B cell (primary cell): Measurements from ENCODE around the gene PGLYRP2. TPM values are rescaled to one million over a fixed set of nuclear protein-coding genes. Genes with fewer than 3 reads are reported as not detected.

Experiments used
- ATAC-seq: fragments of 200-7000 bp; cut with Tn5 transposase; one replicate; pipeline ENCODE4 v1.10.0; 2021; ENCODE audit warnings: low read depth, mild to moderate bottlenecking, moderate number of reproducible peaks, moderate library complexity
- CTCF ChIA-PET: fragments of 350-600 bp; sonication (Branson Sonifier 250); formaldehyde crosslinking; loops from one replicate; lab custom pipeline; 2021; ENCODE audit warnings: antibody characterized with exemption, inconsistent platforms; lab: Charles Lee
- POLR2A ChIA-PET: fragments of 350-600 bp; sonication (Branson Sonifier 250); formaldehyde crosslinking; loops from one replicate; lab custom pipeline; 2021; ENCODE audit warnings: antibody characterized with exemption; lab: Charles Lee
- DNase-seq: peaks from one replicate; pipeline ENCODE4 v3.0.0; 2013
- H2AFZ ChIP-seq: 2 replicates; pipeline ENCODE4 v1.6.1; 2012; ENCODE audit warnings: mild to moderate bottlenecking, low read depth, low read length; ENCODE audit not compliant: insufficient read depth, poor library complexity, severe bottlenecking
- H3K27ac ChIP-seq, 2 donors: 1 replicate in 1 of 2; 2 replicates in 1 of 2; pipeline ENCODE4 v1.5.1; 2012 to 2013; ENCODE audit warnings: low read length in 2 of 2, mild to moderate bottlenecking in 2 of 2, moderate library complexity in 1 of 2
- H3K27me3 ChIP-seq, 4 experiments: fragments of 200-600 bp in 1 of 4; sonication (generic) in 1 of 4; replicated peaks in 1 of 4; 1 replicate in 2 of 4; 2 replicates in 2 of 4; pipeline versions ENCODE4 v1.6.1 to v1.7.0; 2013 to 2016; ENCODE audit warnings: low read length in 3 of 4, mild to moderate bottlenecking in 2 of 4, mixed read lengths in 1 of 4, moderate library complexity in 1 of 4; ENCODE audit not compliant: insufficient read depth in 4 of 4, control insufficient read depth in 3 of 4; ENCODE audit errors: control extremely low read depth in 1 of 4
- H3K36me3 ChIP-seq, 2 experiments: replicated peaks in 1 of 2; 1 replicate in 1 of 2; 2 replicates in 1 of 2; pipeline versions ENCODE4 v1.6.1 to v1.7.1; 2013; ENCODE audit warnings: low read length in 1 of 2; ENCODE audit not compliant: insufficient read depth in 2 of 2, control insufficient read depth in 1 of 2; ENCODE audit errors: control extremely low read depth in 1 of 2, extremely low read depth in 1 of 2
- H3K4me1 ChIP-seq, 2 donors: fragments of 200-600 bp in 1 of 2; sonication (generic) in 1 of 2; 1 replicate in 1 of 2; 2 replicates in 1 of 2; pipeline versions ENCODE4 v1.5.1 to v1.6.1; 2013 to 2017; ENCODE audit warnings: low read length in 2 of 2; ENCODE audit not compliant: control insufficient read depth in 2 of 2, insufficient read depth in 2 of 2
- H3K4me2 ChIP-seq: replicated peaks from 2 replicates; pipeline ENCODE3; 2012; ENCODE audit warnings: mild to moderate bottlenecking, low read depth, low read length; ENCODE audit not compliant: poor library complexity, severe bottlenecking
- H3K4me3 ChIP-seq, 5 experiments: fragments of 200-600 bp in 1 of 5; sonication (generic) in 1 of 5; 1 replicate in 3 of 5; 2 replicates in 2 of 5; pipeline versions ENCODE4 v1.5.1 to v1.7.0; 2011 to 2016; ENCODE audit warnings: low read length in 4 of 5, mild to moderate bottlenecking in 4 of 5, low read depth in 2 of 5, control low read depth in 1 of 5, moderate library complexity in 1 of 5; ENCODE audit not compliant: insufficient read depth in 1 of 5; ENCODE audit errors: control extremely low read depth in 1 of 5, extremely low read depth in 1 of 5
- H3K79me2 ChIP-seq: fragments of 200-600 bp; sonication (generic); one replicate; pipeline ENCODE4 v1.6.0; 2016; ENCODE audit warnings: low read length; ENCODE audit not compliant: control insufficient read depth, insufficient read depth
- H3K9ac ChIP-seq: fragments of 200-600 bp; sonication (generic); 2 replicates; pipeline ENCODE4 v1.6.1; 2017; ENCODE audit warnings: mild to moderate bottlenecking, low read length, moderate library complexity
- H3K9me3 ChIP-seq, 3 donors: one replicate each; pipeline versions ENCODE4 v1.6.1 to v1.7.1; 2013; ENCODE audit warnings: low read length in 2 of 3; ENCODE audit not compliant: control insufficient read depth in 2 of 3, insufficient read depth in 1 of 3; ENCODE audit errors: control extremely low read depth in 1 of 3
- H4K20me1 ChIP-seq: 2 replicates; pipeline ENCODE4 v1.6.0; 2012; ENCODE audit warnings: mild to moderate bottlenecking, low read length; ENCODE audit not compliant: insufficient read depth, control insufficient read depth, poor library complexity, severe bottlenecking
- H3K27ac Mint-ChIP-seq: one replicate; pipeline ENCODE4 v1.8.0; 2021; ENCODE audit warnings: mixed read lengths
- H3K27me3 Mint-ChIP-seq: one replicate; pipeline ENCODE4 v1.8.0; 2021; ENCODE audit warnings: mixed read lengths
- H3K4me1 Mint-ChIP-seq: one replicate; pipeline ENCODE4 v1.8.0; 2021; ENCODE audit warnings: mixed read lengths
- H3K4me3 Mint-ChIP-seq: one replicate; pipeline ENCODE4 v1.8.0; 2021; ENCODE audit warnings: mixed read lengths
- H3K9me3 Mint-ChIP-seq: one replicate; pipeline ENCODE4 v1.8.0; 2022; ENCODE audit warnings: mixed read lengths; ENCODE audit not compliant: insufficient read depth
- EZH2 ChIP-seq: IDR thresholded peaks from 2 replicates; pipeline ENCODE4 v1.6.1; 2012; ENCODE audit warnings: borderline replicate concordance, low read depth, mild to moderate bottlenecking, moderate library complexity, low read length; ENCODE audit not compliant: insufficient read depth, poor library complexity, severe bottlenecking
- WGBS: methylation state at CpG from one replicate; pipeline ENCODE4 v1.1.5; 2013; ENCODE audit warnings: missing lambda C conversion rate; ENCODE audit not compliant: insufficient coverage; 5-methylcytosine and 5-hydroxymethylcytosine counted together
- intact Hi-C: fragments of 100-400 bp; cut with micrococcal nuclease; formaldehyde crosslinking; loops from one replicate; pipeline ENCODE4 v1.10.0; 2022
- polyA plus RNA-seq: library from polyadenylated mRNA; depleted of rRNA; stranded (reverse); fragments of >200 nt; gene quantifications from 2 replicates; pipeline ENCODE4 v1.2.3, GENCODE V29; 2012
- total RNA-seq, 2 donors: library from RNA; stranded (reverse); fragments of 120-200 nt in 1 of 2; gene quantifications; 1 replicate in 1 of 2; 2 replicates in 1 of 2; pipeline versions ENCODE4 v1.2.3 to v1.2.4, GENCODE V29; 2013 to 2022
- TF ChIP-seq, protein P1 (sequence below): fragments of 200-600 bp; IDR thresholded peaks from one replicate; pipeline ENCODE4 v1.8.0; 2022; ENCODE audit warnings: antibody characterized with exemption, mild to moderate bottlenecking

The PGLYRP2 gene
- total and polyA plus RNA-seq, 2 donors (not counting 1 experiment from before 2014, with no cell fraction given), result not detected

DNA sequence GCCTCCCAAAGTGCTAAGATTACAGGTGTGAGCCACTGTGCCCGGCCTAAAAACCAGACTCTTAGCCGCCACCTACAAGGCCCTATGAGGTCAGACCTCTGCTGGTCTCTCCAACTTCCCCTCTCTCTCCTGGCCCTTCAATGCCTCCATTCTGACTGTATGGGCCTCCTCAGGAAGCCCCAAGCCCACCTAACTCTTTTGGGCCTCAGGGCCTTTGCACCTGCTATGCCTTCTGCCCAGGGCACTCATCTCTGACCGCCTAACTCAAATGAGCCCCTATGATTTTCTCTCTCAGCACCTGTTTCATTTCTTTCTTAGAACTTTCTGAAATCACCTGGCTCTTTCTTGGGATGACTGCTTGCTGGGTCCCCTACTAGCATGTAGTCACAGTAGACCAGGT lies 36.0 kb downstream of the PGLYRP2 start:
- no peak overlapping the region for H3K4me3 Mint-ChIP-seq
- H3K9ac ChIP-seq, result no peak overlapping the region
- TF ChIP-seq EZH2, result no peak
- TF ChIP-seq, protein P1, sequence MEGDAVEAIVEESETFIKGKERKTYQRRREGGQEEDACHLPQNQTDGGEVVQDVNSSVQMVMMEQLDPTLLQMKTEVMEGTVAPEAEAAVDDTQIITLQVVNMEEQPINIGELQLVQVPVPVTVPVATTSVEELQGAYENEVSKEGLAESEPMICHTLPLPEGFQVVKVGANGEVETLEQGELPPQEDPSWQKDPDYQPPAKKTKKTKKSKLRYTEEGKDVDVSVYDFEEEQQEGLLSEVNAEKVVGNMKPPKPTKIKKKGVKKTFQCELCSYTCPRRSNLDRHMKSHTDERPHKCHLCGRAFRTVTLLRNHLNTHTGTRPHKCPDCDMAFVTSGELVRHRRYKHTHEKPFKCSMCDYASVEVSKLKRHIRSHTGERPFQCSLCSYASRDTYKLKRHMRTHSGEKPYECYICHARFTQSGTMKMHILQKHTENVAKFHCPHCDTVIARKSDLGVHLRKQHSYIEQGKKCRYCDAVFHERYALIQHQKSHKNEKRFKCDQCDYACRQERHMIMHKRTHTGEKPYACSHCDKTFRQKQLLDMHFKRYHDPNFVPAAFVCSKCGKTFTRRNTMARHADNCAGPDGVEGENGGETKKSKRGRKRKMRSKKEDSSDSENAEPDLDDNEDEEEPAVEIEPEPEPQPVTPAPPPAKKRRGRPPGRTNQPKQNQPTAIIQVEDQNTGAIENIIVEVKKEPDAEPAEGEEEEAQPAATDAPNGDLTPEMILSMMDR, result no peak
- no peak overlapping the region for H3K27ac ChIP-seq
- H3K4me2 ChIP-seq, result no peak overlapping the region
- no peaks in the 10 kb centered on the region for H3K27me3 Mint-ChIP-seq
- no peak overlapping the region for H2AFZ ChIP-seq
- no peak overlapping the region for H3K27ac Mint-ChIP-seq
- peaks cover 0 to 2% of the 10 kb centered on the region in 2 donors for H3K4me1 ChIP-seq
- no peak overlapping the region for H3K4me3 ChIP-seq
- no peaks in the 10 kb centered on the region for H3K9me3 Mint-ChIP-seq
- no peaks in the 10 kb centered on the region for H3K9me3 ChIP-seq
- intact Hi-C loops, result no loop called here
- CTCF ChIA-PET, result no interaction called here
- H3K27me3 ChIP-seq, result no peaks in the 10 kb centered on the region
- DNase-seq (no peak), ATAC-seq (no peak)
- H4K20me1 ChIP-seq, result no peaks in the 10 kb centered on the region
- 88% methylated on average over 3 of the region's 3 CpGs for WGBS
- POLR2A ChIA-PET, result no interaction called here
- no peaks in the 10 kb centered on the region for H3K36me3 ChIP-seq
- H3K4me1 Mint-ChIP-seq, result no peaks in the 10 kb centered on the region
- H3K79me2 ChIP-seq, result no peaks in the 10 kb centered on the region

DNA sequence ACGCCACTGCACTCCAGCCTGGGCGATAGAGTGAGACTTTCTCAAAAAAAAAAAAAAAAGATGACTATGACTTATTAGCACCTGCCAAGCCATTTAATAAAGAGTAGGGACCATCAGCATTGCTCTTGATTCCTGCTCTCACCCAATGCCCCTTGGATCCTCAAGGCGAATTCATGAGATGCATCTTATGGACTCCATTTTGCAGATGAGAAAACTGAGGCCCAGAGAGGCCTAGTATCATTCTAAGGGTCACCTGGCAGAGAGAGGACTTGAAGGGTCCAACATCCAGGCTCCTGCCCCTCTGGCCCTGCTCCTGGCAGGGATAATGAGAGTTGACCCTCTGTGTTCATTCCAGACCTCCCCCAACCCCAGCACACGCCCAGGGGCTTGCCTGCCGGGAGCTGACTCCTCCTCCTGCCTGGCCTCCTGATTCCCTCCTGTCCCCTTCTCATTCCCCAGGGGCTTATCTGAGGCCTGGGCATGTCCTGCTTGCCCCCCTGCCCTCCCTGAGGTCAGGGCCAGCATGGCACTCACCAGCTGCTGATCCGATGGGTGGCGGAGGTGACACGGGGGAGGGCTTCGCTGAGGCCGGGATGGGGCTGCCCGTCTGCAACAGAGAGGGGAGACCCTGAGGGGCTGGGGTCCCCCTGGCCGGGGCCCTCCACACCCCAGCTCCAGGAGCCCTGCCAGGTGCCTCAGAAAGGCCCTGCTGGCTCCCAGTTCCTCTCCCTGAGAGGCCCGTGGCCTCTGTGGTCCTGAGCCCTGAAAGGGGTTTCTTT lies 37.0 kb downstream of the PGLYRP2 start:
- Histone ChIP-seq H3K4me3 (no peak overlapping the region), H3K79me2 (no peaks in the 10 kb centered on the region), H4K20me1 (no peaks in the 10 kb centered on the region), H2AFZ (no peak overlapping the region), H3K4me1 (no peaks in the 10 kb centered on the region), H3K4me2 (no peak overlapping the region), H3K27me3 (no peaks in the 10 kb centered on the region), H3K9ac (no peak overlapping the region), H3K27ac (no peak overlapping the region), H3K36me3 (no peaks in the 10 kb centered on the region), H3K9me3 (no peaks in the 10 kb centered on the region)
- Mint-ChIP-seq H3K4me3 (no peak overlapping the region), H3K27ac (no peak overlapping the region), H3K4me1 (no peaks in the 10 kb centered on the region), H3K9me3 (no peaks in the 10 kb centered on the region), H3K27me3 (no peaks in the 10 kb centered on the region)
- no peak for DNase-seq
- ChIA-PET POLR2A (no interaction called here), CTCF (no interaction called here)
- 88% methylated on average over 11 of the region's 13 CpGs for WGBS
- no peak for ATAC-seq
- intact Hi-C loops, result no loop called here
- TF ChIP-seq EZH2, result no peak
- TF ChIP-seq, protein P1, result no peak
